Activated CD8-positive, alpha-beta T cell treated with anti-CD3 and anti-CD28 coated beads, Interleukin-2, amount 10 ng/mL, durations not matched to agents 7 days and 5 days (primary cell): ENCODE measurements around the gene NDUFC2. TPM values are rescaled to one million over a fixed set of nuclear protein-coding genes. Genes with fewer than 3 reads are reported as not detected.
A peak's percentile ranks its signal among the peaks of the same experiment; 100 is the strongest.
"Not testable (repeated sequence)": the region's sequence is repeated elsewhere in the genome, so short reads cannot be mapped to it uniquely, and the experiment has no call there.

Source experiments
- ATAC-seq: fragments of 150-1000 bp; cut with Tn5 transposase; one replicate; pipeline ENCODE4 v1.10.0; 2021; ENCODE audit warnings: moderate library complexity
- CTCF ChIA-PET: fragments of 350-600 bp; sonication (Branson Sonifier 250); formaldehyde crosslinking; loops from one replicate; lab custom pipeline; 2021; ENCODE audit warnings: antibody characterized with exemption; lab: Charles Lee
- POLR2A ChIA-PET: fragments of 350-600 bp; sonication (Branson Sonifier 250); formaldehyde crosslinking; loops from one replicate; lab custom pipeline; 2021; ENCODE audit warnings: antibody characterized with exemption; lab: Charles Lee
- DNase-seq: peaks from one replicate; pipeline ENCODE4 v3.0.0-alpha.2; 2020
- H3K27ac Mint-ChIP-seq: one replicate; pipeline ENCODE4 v1.8.0; 2021; ENCODE audit warnings: mild to moderate bottlenecking, mixed read lengths
- H3K27me3 Mint-ChIP-seq: one replicate; pipeline ENCODE4 v1.8.0; 2021; ENCODE audit warnings: low read depth, mixed read lengths
- H3K36me3 Mint-ChIP-seq: one replicate; pipeline ENCODE4 v1.8.0; 2021; ENCODE audit warnings: low read depth, mixed read lengths
- H3K4me1 Mint-ChIP-seq: one replicate; pipeline ENCODE4 v1.8.0; 2021; ENCODE audit warnings: low read depth, mixed read lengths
- H3K4me3 Mint-ChIP-seq: one replicate; pipeline ENCODE4 v1.8.0; 2021; ENCODE audit warnings: mild to moderate bottlenecking, mixed read lengths
- H3K9me3 Mint-ChIP-seq: one replicate; pipeline ENCODE4 v1.8.0; 2022; ENCODE audit warnings: mixed read lengths; ENCODE audit not compliant: insufficient read depth
- total RNA-seq, 2 experiments: library from RNA; stranded (reverse); gene quantifications; one replicate each; pipeline ENCODE4 v1.2.3, GENCODE V29; 2021

Gene NDUFC2
- total RNA-seq, 2 experiments from 2014 or later: 193 TPM

DNA sequence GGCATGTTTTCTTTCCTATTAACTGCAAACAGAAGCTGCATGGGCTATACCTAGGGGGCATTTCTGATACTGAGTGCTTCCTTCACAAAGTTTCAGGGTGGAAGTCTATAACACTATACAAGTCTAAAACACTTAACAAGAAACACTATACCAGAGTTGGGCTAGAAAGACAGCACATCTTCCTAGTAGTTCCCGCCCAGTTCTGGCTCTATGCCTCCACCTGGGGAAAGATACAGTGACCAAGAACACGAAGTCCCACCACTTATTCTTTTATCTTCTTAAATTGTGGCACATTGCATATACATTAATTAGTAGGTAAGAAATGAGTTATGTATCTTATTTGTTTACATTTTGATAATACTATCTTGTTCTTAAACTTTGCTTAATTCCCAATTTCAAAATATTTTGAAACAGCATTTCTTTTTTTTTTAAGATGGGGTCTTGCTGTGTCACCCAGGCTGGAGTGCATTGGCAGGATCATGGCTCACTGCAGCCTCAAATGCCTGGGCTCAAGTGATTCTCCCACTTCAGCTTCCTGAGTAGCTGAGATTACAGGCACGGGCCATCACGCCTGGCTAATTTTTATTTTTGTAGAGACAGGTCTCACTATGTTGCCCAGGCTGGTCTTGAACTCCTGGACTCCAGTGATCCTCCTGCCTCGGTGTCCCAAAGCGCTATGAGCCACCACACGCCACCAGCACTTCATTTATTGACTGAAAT, 18.2 kb upstream of the NDUFC2 start:
- no peak overlapping the region for H3K27ac Mint-ChIP-seq
- peaks cover 12% of the 10 kb centered on the region for H3K4me1 Mint-ChIP-seq
- H3K36me3 Mint-ChIP-seq: peaks cover 52% of the 10 kb centered on the region
- H3K9me3 Mint-ChIP-seq: no peaks in the 10 kb centered on the region
- ATAC-seq (no peak), DNase-seq (no peak)
- H3K27me3 Mint-ChIP-seq: no peaks in the 10 kb centered on the region
- ChIA-PET CTCF (no interaction called here), POLR2A (no interaction called here)
- H3K4me3 Mint-ChIP-seq: no peak overlapping the region

DNA sequence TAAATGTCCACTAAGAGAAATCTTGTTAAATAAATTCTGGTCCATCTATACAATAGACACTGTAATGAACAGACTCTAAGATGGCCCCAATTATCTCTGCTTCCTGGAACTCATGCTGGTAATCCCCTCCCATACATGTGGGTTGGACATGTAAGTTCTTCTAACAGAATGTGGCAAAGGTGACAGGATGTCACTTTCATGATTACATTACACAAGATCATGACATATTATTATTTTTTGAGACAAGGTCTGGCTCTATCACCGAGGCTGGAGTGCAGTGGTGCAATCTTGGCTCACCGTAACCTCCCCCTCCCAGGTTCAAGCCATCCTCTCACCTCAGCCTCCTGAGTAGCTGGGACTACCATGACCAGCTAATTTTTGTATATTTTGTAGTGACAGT, 14.6 kb upstream of the NDUFC2 start:
- Mint-ChIP-seq H3K36me3 (peaks cover 33% of the 10 kb centered on the region), H3K27ac (peak overlapping the region; percentile 78), H3K4me3 (no peak overlapping the region), H3K4me1 (peaks cover 12% of the 10 kb centered on the region), H3K27me3 (no peaks in the 10 kb centered on the region), H3K9me3 (no peaks in the 10 kb centered on the region)
- POLR2A ChIA-PET: interaction anchor here (1.2 kb wide), 1 partner anchor 14 kb away, joined by 6 read pairs; the partner anchor contains the start of gene NDUFC2
- ATAC-seq (peak; percentile 84), DNase-seq (peak; percentile 42)
- CTCF ChIA-PET: interaction anchor here (1.4 to 2.7 kb wide), 2 partner anchors 17 to 45 kb away, joined by 5 to 10 read pairs; partner anchors contain the start of gene ALG8

DNA sequence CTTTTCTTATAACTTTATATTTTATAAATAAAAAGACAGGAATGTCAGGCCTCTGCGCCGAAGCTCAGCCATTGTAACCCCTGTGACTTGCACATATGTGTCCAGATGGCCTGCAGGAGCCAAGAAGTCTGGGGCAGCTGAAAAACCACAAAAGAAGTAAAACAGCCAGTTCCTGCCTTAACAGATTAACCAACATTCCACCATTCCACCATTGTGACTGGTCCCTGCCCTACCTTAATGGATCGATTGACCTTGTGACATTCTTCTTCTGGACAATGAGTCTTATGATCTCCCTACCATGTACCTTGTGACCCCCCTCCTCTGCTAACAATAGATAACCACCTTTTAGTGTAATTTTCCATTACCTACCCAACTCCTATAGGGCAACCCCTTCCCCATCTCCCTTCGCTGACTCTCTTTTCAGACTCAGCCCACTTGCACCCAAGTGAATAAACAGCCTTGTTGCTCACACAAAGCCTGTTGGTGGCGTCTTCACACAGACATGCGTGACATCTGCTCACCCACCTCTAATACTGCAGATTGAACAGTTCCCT, 6.9 kb upstream of the NDUFC2 start:
- H3K27ac Mint-ChIP-seq, H3K27me3 Mint-ChIP-seq, CTCF ChIA-PET, ATAC-seq, H3K36me3 Mint-ChIP-seq, H3K9me3 Mint-ChIP-seq, H3K4me3 Mint-ChIP-seq, DNase-seq, POLR2A ChIA-PET, H3K4me1 Mint-ChIP-seq: not testable (repeated sequence)

DNA sequence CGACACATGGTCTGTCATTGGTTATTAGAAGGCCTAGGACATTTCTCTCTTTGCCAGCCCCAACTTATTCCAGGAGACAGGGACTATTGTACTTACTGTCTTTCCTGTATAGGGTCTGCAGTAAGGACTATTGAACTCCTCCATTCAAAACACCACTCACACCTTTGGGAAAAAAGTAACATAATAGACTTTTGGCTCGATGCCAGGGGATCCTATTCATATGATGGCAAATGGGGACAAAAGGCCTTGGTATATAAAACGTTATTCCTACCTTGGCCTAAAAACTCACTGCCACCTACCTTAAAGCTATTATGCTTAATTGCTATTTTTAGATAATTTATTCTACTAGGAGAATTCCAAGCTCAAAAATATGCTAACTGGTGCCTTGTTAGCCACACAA, 6.3 kb upstream of the NDUFC2 start:
- Mint-ChIP-seq H3K27ac (no peak overlapping the region), H3K36me3 (no peaks in the 10 kb centered on the region), H3K27me3 (no peaks in the 10 kb centered on the region), H3K4me3 (no peak overlapping the region), H3K4me1 (peaks cover 16% of the 10 kb centered on the region), H3K9me3 (no peaks in the 10 kb centered on the region)
- ChIA-PET CTCF (no interaction called here), POLR2A (no interaction called here)
- no peak for DNase-seq
- no peak for ATAC-seq

DNA sequence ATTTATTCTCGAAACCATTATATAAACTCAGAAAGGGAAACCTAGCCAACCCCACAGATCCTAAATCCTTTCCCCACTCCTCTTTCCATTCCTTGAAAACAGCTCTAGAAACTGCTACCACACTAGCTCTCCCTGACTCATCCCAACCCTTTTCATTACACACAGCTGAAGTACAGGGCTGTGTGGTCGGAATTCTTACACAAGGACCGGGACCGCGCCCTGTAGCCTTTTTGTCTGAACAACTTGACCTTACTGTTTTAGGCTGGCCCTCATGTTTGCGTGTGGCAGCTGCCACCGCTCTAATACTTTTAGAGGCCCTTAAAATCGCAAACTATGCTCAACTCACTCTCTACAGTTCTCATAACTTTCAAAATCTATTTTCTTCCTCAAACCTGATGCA, 4.8 kb upstream of the NDUFC2 start:
- H3K4me3 Mint-ChIP-seq, H3K27ac Mint-ChIP-seq, H3K27me3 Mint-ChIP-seq, H3K36me3 Mint-ChIP-seq, ATAC-seq, CTCF ChIA-PET, POLR2A ChIA-PET, DNase-seq, H3K9me3 Mint-ChIP-seq: not testable (repeated sequence)
- H3K4me1 Mint-ChIP-seq: peaks cover 28% of the 10 kb centered on the region

DNA sequence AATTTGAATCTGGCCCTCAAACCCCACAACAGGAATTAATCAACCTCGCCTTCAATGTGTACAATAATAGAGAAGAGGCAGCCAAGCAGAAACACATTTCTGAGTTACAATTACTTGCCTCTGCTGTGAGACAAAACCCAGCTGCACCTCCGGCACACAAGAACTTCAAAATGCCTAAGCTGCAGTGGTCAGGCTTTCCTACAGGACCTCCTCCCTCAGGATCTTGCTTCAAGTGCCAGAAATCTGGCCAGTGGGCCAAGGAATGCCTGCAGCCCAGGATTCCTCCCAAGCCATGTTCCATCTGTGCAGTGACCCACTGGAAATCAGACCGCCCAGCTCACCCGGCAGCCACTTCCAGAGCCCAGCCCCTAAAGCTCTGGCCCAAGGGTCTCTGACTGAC, 3.4 kb upstream of the NDUFC2 start:
- DNase-seq (no peak), ATAC-seq (no peak)
- no peaks in the 10 kb centered on the region for H3K27me3 Mint-ChIP-seq
- H3K9me3 Mint-ChIP-seq: no peaks in the 10 kb centered on the region
- H3K4me3 Mint-ChIP-seq: no peak overlapping the region
- POLR2A ChIA-PET: interaction anchor here (0.6 kb wide), 1 partner anchor 56 kb away, joined by 3 read pairs; the partner anchor contains the start of gene ALG8
- CTCF ChIA-PET: no interaction called here
- H3K27ac Mint-ChIP-seq: no peak overlapping the region
- H3K36me3 Mint-ChIP-seq: peaks cover 4% of the 10 kb centered on the region
- peaks cover 33% of the 10 kb centered on the region for H3K4me1 Mint-ChIP-seq

DNA sequence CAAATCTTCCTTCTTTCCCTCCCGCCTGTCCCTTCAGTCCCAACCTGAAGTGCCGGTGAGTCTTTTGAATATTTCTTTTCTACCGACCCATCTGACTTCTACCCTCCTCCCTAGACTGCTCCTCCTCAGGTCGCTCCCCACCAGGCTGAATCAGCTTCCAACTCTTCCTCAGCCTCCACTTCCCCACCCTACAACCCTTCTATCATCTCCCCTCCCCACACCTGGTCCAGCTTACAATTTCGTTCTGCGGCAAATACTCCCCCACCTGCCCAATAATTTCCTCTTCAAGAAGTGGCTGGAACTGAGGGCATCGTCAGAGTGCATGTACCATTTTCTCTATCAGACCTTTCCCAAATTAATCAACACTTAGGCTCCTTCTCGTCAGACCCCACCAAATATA, 2.5 kb upstream of the NDUFC2 start:
- CTCF ChIA-PET: no interaction called here
- DNase-seq: no peak
- no peak for ATAC-seq
- Mint-ChIP-seq H3K9me3 (no peaks in the 10 kb centered on the region), H3K4me1 (peaks cover 41% of the 10 kb centered on the region), H3K36me3 (peaks cover 4% of the 10 kb centered on the region), H3K4me3 (no peak overlapping the region), H3K27ac (no peak overlapping the region), H3K27me3 (no peaks in the 10 kb centered on the region)
- POLR2A ChIA-PET: no interaction called here

DNA sequence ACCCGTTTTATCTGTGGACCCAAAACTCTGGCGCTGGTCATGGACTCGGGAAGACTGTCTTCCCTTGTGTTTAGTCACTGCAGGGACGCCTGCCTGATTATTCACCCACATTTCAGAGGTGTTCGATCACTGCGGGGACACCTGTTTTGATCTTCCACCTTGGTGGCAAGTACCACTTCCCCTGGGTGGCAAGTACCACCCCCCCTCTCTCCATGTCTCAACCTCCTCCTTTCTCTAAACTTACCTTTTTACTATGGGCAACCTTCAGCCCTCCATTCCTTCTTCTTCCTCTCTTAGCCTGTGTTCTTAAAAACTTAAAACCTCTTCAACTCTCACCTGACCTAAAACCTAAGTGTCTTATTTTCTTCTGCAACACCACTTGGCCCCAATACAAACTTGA, 1.9 kb upstream of the NDUFC2 start:
- H3K4me1 Mint-ChIP-seq: peaks cover 44% of the 10 kb centered on the region
- peak overlapping the region; percentile 92 for H3K4me3 Mint-ChIP-seq
- peak; percentile 38 for DNase-seq
- ATAC-seq: no peak
- H3K27ac Mint-ChIP-seq: peak overlapping the region; percentile 62
- H3K27me3 Mint-ChIP-seq: no peaks in the 10 kb centered on the region
- POLR2A ChIA-PET: no interaction called here
- H3K36me3 Mint-ChIP-seq: peaks cover 8% of the 10 kb centered on the region
- CTCF ChIA-PET: no interaction called here
- H3K9me3 Mint-ChIP-seq: no peaks in the 10 kb centered on the region

DNA sequence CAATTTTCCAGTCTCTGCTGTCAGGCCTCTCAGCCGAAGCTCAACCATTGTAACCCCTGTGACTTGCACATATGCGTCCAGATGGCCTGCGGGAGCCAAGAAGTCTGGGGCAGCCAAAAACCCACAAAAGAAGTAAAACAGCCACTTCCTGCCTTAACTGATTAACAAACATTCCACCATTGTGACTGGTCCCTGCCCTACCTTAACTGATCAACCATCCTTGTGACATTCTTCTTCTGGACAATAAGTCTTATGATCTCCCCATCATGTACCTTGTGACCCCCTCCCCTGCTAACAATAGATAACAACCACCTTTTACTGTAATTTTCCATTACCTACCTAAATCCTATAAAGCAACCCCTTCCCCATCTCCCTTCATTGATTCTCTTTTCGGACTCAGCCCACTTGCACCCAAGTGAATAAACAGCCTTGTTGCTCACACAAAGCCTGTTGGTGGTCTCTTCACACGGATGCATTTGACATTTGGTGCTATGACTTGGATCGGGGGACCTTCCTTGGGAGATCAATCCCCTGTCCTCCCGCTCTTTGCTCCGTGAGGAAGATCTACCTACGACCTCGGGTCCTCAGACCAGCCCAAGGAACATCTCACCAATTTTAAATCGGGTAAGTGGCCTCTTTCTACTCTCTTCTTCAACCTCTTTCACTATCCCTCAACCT, 1.3 kb upstream of the NDUFC2 start:
- ChIA-PET CTCF (interaction anchor here (0.9 to 1.4 kb wide), 2 partner anchors 12 to 81 kb away, joined by 3 to 5 read pairs; no protein-coding TSS in a partner anchor), POLR2A (interaction anchor here (0.6 to 1.8 kb wide), 4 partner anchors 21 to 55 kb away, joined by 3 to 7 read pairs (median 4); no protein-coding TSS in a partner anchor)
- no peaks in the 10 kb centered on the region for H3K9me3 Mint-ChIP-seq
- no peaks in the 10 kb centered on the region for H3K27me3 Mint-ChIP-seq
- peaks cover 48% of the 10 kb centered on the region for H3K4me1 Mint-ChIP-seq
- peaks cover 10% of the 10 kb centered on the region for H3K36me3 Mint-ChIP-seq
- DNase-seq (peak; percentile 28), ATAC-seq (no peak)
- H3K4me3 Mint-ChIP-seq: peak overlapping the region; percentile 92
- peak overlapping the region; percentile 62 for H3K27ac Mint-ChIP-seq

DNA sequence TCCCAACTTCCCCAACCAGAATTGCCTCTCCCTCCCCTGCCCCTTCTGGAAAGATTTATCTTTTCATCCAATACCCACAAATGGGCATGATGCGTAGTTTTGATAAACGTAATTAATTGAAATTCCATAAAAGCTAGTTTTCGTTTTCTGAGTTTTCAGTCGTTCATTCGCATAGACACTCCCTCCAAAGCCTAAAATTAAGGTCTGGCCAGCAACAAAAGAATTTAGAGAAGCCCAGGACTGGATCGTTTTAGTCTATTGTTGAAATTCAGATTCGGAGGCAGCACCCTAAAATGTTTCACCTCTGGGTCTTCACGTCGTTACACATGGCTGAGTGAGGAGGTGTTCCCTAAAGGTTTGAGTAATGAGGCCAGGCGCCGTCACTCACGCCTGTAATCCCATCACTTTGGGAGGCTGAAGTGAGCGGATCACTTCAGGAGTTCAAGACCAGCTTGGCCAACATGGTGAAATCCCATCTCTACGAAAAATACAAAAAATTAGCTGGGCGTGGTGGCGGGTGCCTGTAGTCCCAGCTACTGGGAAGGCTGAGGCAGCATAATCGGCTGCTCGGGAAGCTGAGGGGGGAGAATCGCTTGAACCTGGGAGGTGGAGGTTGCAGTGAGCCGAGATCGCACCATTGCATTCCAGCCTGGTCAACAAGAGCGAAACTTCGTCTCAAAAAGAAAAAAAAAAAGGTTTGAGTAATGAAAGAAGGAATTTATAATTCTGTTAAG, 589 bp upstream of the NDUFC2 start:
- Mint-ChIP-seq H3K4me3 (peak overlapping the region; percentile 92), H3K9me3 (no peaks in the 10 kb centered on the region), H3K36me3 (peaks cover 12% of the 10 kb centered on the region), H3K27ac (peak overlapping the region; percentile 90), H3K4me1 (peaks cover 53% of the 10 kb centered on the region), H3K27me3 (no peaks in the 10 kb centered on the region)
- DNase-seq (no peak), ATAC-seq (no peak)
- ChIA-PET CTCF (interaction anchor here (0.9 to 2.6 kb wide), 3 partner anchors 12 to 80 kb away, joined by 3 to 14 read pairs (median 5); no protein-coding TSS in a partner anchor), POLR2A (interaction anchor here (0.6 to 2.3 kb wide), 7 partner anchors 9 to 59 kb away, joined by 3 to 18 read pairs (median 5); partner anchors contain the start of gene ALG8)
